Astrocyte (in vitro differentiated cells and primary cell): ENCODE results near the gene TANK. TPM values are rescaled to one million over a fixed set of nuclear protein-coding genes. Genes with fewer than 3 reads are reported as not detected.

Source experiments
- DNase-seq: peaks from one replicate; pipeline ENCODE4 v3.0.0-alpha.2; 2010; ENCODE audit warnings: low read depth
- FAIRE-seq: peaks from 2 replicates; lab custom pipeline; 2011; peaks lifted over from hg19 to GRCh38; lab: Jason Lieb, UNC
- H2AFZ ChIP-seq: 2 replicates; pipeline ENCODE4 v1.6.0; 2012; ENCODE audit warnings: low read depth, low read length, inconsistent platforms
- H3K27ac ChIP-seq: 2 replicates; pipeline ENCODE4 v1.5.1; 2011; ENCODE audit warnings: low read depth, low read length, inconsistent platforms
- H3K27me3 ChIP-seq: 2 replicates; pipeline ENCODE4 v1.6.0; 2011; ENCODE audit warnings: low read length, inconsistent platforms; ENCODE audit not compliant: insufficient read depth
- H3K36me3 ChIP-seq: 2 replicates; pipeline ENCODE4 v1.5.1; 2011; ENCODE audit warnings: low read length, inconsistent platforms; ENCODE audit not compliant: insufficient read depth
- H3K4me1 ChIP-seq: 2 replicates; pipeline ENCODE4 v1.5.1; 2011; ENCODE audit warnings: low read length, inconsistent platforms; ENCODE audit not compliant: insufficient read depth
- H3K4me2 ChIP-seq: 2 replicates; pipeline ENCODE4 v1.6.0; 2012; ENCODE audit warnings: low read length, inconsistent platforms
- H3K4me3 ChIP-seq: 2 replicates; pipeline ENCODE4 v1.5.1; 2011; ENCODE audit warnings: low read depth, mild to moderate bottlenecking, low read length, inconsistent platforms; ENCODE audit not compliant: insufficient read depth
- H3K79me2 ChIP-seq: 2 replicates; pipeline ENCODE4 v1.6.0; 2012; ENCODE audit warnings: mild to moderate bottlenecking, low read length, inconsistent platforms; ENCODE audit not compliant: insufficient read depth
- H3K9ac ChIP-seq: 2 replicates; pipeline ENCODE4 v1.6.0; 2012; ENCODE audit warnings: mild to moderate bottlenecking, low read length, inconsistent platforms
- H3K9me3 ChIP-seq: 2 replicates; pipeline ENCODE4 v1.5.1; 2012; ENCODE audit warnings: low read depth, mild to moderate bottlenecking, low read length, inconsistent platforms; ENCODE audit not compliant: insufficient read depth
- H4K20me1 ChIP-seq: 2 replicates; pipeline ENCODE4 v1.6.0; 2012; ENCODE audit warnings: low read length, inconsistent platforms; ENCODE audit not compliant: insufficient read depth
- H3K27ac Mint-ChIP-seq: one replicate; pipeline ENCODE4 v1.8.0; 2021; ENCODE audit warnings: mild to moderate bottlenecking, mixed read lengths; ENCODE audit not compliant: unreplicated experiment
- H3K27me3 Mint-ChIP-seq: one replicate; pipeline ENCODE4 v1.8.0; 2021; ENCODE audit warnings: low read depth, mixed read lengths; ENCODE audit not compliant: unreplicated experiment
- H3K36me3 Mint-ChIP-seq: one replicate; pipeline ENCODE4 v1.8.0; 2021; ENCODE audit warnings: low read depth, mixed read lengths; ENCODE audit not compliant: unreplicated experiment
- H3K4me1 Mint-ChIP-seq: one replicate; pipeline ENCODE4 v1.8.0; 2021; ENCODE audit warnings: low read depth, mixed read lengths; ENCODE audit not compliant: unreplicated experiment
- H3K4me3 Mint-ChIP-seq: one replicate; pipeline ENCODE4 v1.8.0; 2021; ENCODE audit warnings: mild to moderate bottlenecking, moderate library complexity, mixed read lengths; ENCODE audit not compliant: unreplicated experiment
- H3K9me3 Mint-ChIP-seq: one replicate; pipeline ENCODE4 v1.8.0; 2021; ENCODE audit warnings: mild to moderate bottlenecking, mixed read lengths; ENCODE audit not compliant: unreplicated experiment
- EZH2 ChIP-seq: IDR thresholded peaks from 2 replicates; pipeline ENCODE4 v1.6.1; 2012; ENCODE audit warnings: mild to moderate bottlenecking, low read length, inconsistent platforms; ENCODE audit not compliant: insufficient read depth
- total RNA-seq: library from RNA; stranded (reverse); gene quantifications from 2 replicates; pipeline ENCODE4 v1.2.1, GENCODE V29; 2021
- TF ChIP-seq, protein P1 (sequence below): IDR thresholded peaks from 2 replicates; pipeline ENCODE4 v1.5.1; 2011; ENCODE audit warnings: low read depth, mild to moderate bottlenecking, inconsistent platforms, low read length, moderate library complexity; ENCODE audit not compliant: insufficient read depth

Gene TANK
- total RNA-seq, 1 donor from 2014 or later = 55.7 TPM

GRCh38 chr2:161228511-161229240 is 68.4 kb downstream of the TANK start:
- Histone ChIP-seq H3K36me3 (peaks cover 13% of the 10 kb centered on the region), H3K79me2 (no peaks in the 10 kb centered on the region), H2AFZ (no peak overlapping the region), H4K20me1 (no peaks in the 10 kb centered on the region), H3K9ac (no peak overlapping the region), H3K27me3 (no peaks in the 10 kb centered on the region), H3K4me1 (no peaks in the 10 kb centered on the region), H3K9me3 (no peaks in the 10 kb centered on the region), H3K4me2 (no peak overlapping the region), H3K27ac (no peak overlapping the region), H3K4me3 (no peak overlapping the region)
- no peaks in the 10 kb centered on the region for H3K9me3 Mint-ChIP-seq
- no peaks in the 10 kb centered on the region for H3K27me3 Mint-ChIP-seq
- H3K27ac Mint-ChIP-seq = no peak overlapping the region
- H3K4me3 Mint-ChIP-seq = no peak overlapping the region
- H3K36me3 Mint-ChIP-seq = peaks cover 9% of the 10 kb centered on the region
- peak; percentile 6 for DNase-seq
- TF ChIP-seq EZH2 = no peak
- TF ChIP-seq, protein P1, sequence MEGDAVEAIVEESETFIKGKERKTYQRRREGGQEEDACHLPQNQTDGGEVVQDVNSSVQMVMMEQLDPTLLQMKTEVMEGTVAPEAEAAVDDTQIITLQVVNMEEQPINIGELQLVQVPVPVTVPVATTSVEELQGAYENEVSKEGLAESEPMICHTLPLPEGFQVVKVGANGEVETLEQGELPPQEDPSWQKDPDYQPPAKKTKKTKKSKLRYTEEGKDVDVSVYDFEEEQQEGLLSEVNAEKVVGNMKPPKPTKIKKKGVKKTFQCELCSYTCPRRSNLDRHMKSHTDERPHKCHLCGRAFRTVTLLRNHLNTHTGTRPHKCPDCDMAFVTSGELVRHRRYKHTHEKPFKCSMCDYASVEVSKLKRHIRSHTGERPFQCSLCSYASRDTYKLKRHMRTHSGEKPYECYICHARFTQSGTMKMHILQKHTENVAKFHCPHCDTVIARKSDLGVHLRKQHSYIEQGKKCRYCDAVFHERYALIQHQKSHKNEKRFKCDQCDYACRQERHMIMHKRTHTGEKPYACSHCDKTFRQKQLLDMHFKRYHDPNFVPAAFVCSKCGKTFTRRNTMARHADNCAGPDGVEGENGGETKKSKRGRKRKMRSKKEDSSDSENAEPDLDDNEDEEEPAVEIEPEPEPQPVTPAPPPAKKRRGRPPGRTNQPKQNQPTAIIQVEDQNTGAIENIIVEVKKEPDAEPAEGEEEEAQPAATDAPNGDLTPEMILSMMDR = no peak
- no peaks in the 10 kb centered on the region for H3K4me1 Mint-ChIP-seq
- peak; percentile 63 for FAIRE-seq

DNA sequence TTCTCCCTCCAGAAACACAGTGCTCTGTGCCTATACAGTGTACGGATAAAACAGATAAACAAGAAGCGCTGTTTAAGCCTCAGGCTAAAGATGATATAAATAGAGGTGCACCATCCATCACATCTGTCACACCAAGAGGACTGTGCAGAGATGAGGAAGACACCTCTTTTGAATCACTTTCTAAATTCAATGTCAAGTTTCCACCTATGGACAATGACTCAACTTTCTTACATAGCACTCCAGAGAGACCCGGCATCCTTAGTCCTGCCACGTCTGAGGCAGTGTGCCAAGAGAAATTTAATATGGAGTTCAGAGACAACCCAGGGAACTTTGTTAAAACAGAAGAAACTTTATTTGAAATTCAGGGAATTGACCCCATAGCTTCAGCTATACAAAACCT is 70.7 kb downstream of the TANK start:
- peaks cover 9% of the 10 kb centered on the region for H3K36me3 Mint-ChIP-seq
- H3K27ac Mint-ChIP-seq = no peak overlapping the region

More for the DNA sequence above, 70.7 kb downstream of the TANK start:
- no peaks in the 10 kb centered on the region for H4K20me1 ChIP-seq
- Mint-ChIP-seq H3K9me3 (no peaks in the 10 kb centered on the region), H3K4me3 (no peak overlapping the region), H3K4me1 (no peaks in the 10 kb centered on the region), H3K27me3 (no peaks in the 10 kb centered on the region)
- no peak overlapping the region for H3K27ac ChIP-seq
- no peak overlapping the region for H2AFZ ChIP-seq
- TF ChIP-seq EZH2 = no peak
- TF ChIP-seq, protein P1 = no peak
- H3K79me2 ChIP-seq = no peaks in the 10 kb centered on the region
- H3K9ac ChIP-seq = no peak overlapping the region
- no peak overlapping the region for H3K4me3 ChIP-seq
- FAIRE-seq (no peak), DNase-seq (no peak)
- H3K4me1 ChIP-seq = no peaks in the 10 kb centered on the region
- peaks cover 9% of the 10 kb centered on the region for H3K36me3 ChIP-seq
- no peak overlapping the region for H3K4me2 ChIP-seq
- no peaks in the 10 kb centered on the region for H3K27me3 ChIP-seq
- no peaks in the 10 kb centered on the region for H3K9me3 ChIP-seq
